ENCODE data around the gene SLC8A2. TPM values are rescaled to one million over a fixed set of nuclear protein-coding genes. Genes with fewer than 3 reads are reported as not detected.

The SLC8A2 gene
- total RNA-seq, 1 donor: not detected

- no peak for TF ChIP-seq CTCF (IDR thresholded peaks at IDR 0.05; ENCODE audit: insufficient read depth, low read length)
- no peak for DNase-seq (ENCODE audit: low read depth)
- H3K4me3 ChIP-seq (ENCODE audit: low read depth, low read length): no peak overlapping the region
Measured at GRCh38 chr19:47381653-47382279, 89.9 kb downstream of the SLC8A2 start.

GRCh38 chr19:47381121-47381520 lies 90.6 kb downstream of the SLC8A2 start:
- no peak overlapping the region for H3K4me3 ChIP-seq (ENCODE audit: low read depth, low read length)
- DNase-seq (ENCODE audit: low read depth): no peak
- TF ChIP-seq CTCF (IDR thresholded peaks at IDR 0.05; ENCODE audit: insufficient read depth, low read length): no peak

- no peak for TF ChIP-seq CTCF (IDR thresholded peaks at IDR 0.05; ENCODE audit: insufficient read depth, low read length)
- DNase-seq (ENCODE audit: low read depth): no peak
- H3K4me3 ChIP-seq (ENCODE audit: low read depth, low read length): no peak overlapping the region
Measured at GRCh38 chr19:47380559-47380958, 91.1 kb downstream of the SLC8A2 start.

- no peak for DNase-seq (ENCODE audit: low read depth)
- no peak overlapping the region for H3K4me3 ChIP-seq (ENCODE audit: low read depth, low read length)
- no peak for TF ChIP-seq CTCF (IDR thresholded peaks at IDR 0.05; ENCODE audit: insufficient read depth, low read length)
Measured at GRCh38 chr19:47379381-47379938, 92.2 kb downstream of the SLC8A2 start.

GRCh38 chr19:47378246-47378645 lies 93.4 kb downstream of the SLC8A2 start:
- no peak overlapping the region for H3K4me3 ChIP-seq (ENCODE audit: low read depth, low read length)
- no peak for TF ChIP-seq CTCF (IDR thresholded peaks at IDR 0.05; ENCODE audit: insufficient read depth, low read length)
- DNase-seq (ENCODE audit: low read depth): no peak

Other genes starting within 250 kb of the SLC8A2 start
- gene BBC3, start 240.7 kb downstream of the SLC8A2 start, total RNA-seq (ENCODE audit: low replicate concordance): 9.2 and 12.9 TPM in 2 replicates
- gene CCDC9, start 215.4 kb downstream of the SLC8A2 start, total RNA-seq (ENCODE audit: low replicate concordance): 6.5 and 16.3 TPM in 2 replicates
- gene INAFM1, start 197.0 kb downstream of the SLC8A2 start, total RNA-seq (ENCODE audit: low replicate concordance): 1.6 and 2.3 TPM in 2 replicates
- gene C5AR1, start 162.0 kb downstream of the SLC8A2 start, total RNA-seq (ENCODE audit: low replicate concordance): 0.09 TPM in 1 of 2 replicates, not detected in the other
- 0.33 and 0.63 TPM in 2 replicates for gene C5AR2, start 139.7 kb downstream of the SLC8A2 start, total RNA-seq (ENCODE audit: low replicate concordance)
- 8.1 and 11.6 TPM in 2 replicates for gene DHX34, start 122.6 kb downstream of the SLC8A2 start, total RNA-seq (ENCODE audit: low replicate concordance)
- gene MEIS3, start 52.4 kb downstream of the SLC8A2 start, total RNA-seq (ENCODE audit: low replicate concordance): 14.5 and 33.9 TPM in 2 replicates
- 2.5 and 2.9 TPM in 2 replicates for gene KPTN, start 12.3 kb upstream of the SLC8A2 start, total RNA-seq (ENCODE audit: low replicate concordance)
- 63.4 and 66.0 TPM in 2 replicates for gene NAPA, start 43.2 kb upstream of the SLC8A2 start, total RNA-seq (ENCODE audit: low replicate concordance)
- 0.27 and 0.41 TPM in 2 replicates for gene ZNF541, start 101.3 kb upstream of the SLC8A2 start, total RNA-seq (ENCODE audit: low replicate concordance)
- 1.1 and 8.5 TPM in 2 replicates for gene BICRA, start 137.2 kb upstream of the SLC8A2 start, total RNA-seq (ENCODE audit: low replicate concordance)
- 70.4 and 110 TPM in 2 replicates for gene EHD2, start 241.5 kb upstream of the SLC8A2 start, total RNA-seq (ENCODE audit: low replicate concordance)